HG02678 (cell line): ENCODE results near the gene KCNJ10.

Experiments
- ATAC-seq: cut with Tn5 transposase; IDR thresholded peaks from one replicate; pipeline ENCODE4 v1.9.1; 2021; ENCODE audit warnings: mild to moderate bottlenecking, moderate library complexity; ENCODE audit not compliant: unreplicated experiment

KCNJ10 gene

GRCh38 chr1:160099716-160100375, 29.9 kb upstream of the KCNJ10 start:
- ATAC-seq, result no peak

- ATAC-seq, result peak; percentile 87
Measured at GRCh38 chr1:160098852-160099561, 29.0 kb upstream of the KCNJ10 start.

GRCh38 chr1:160097911-160098851, 28.2 kb upstream of the KCNJ10 start, which contains the start of gene IGSF8:
Gene IGSF8 (minus strand): TSS chr1:160098619. CDS start chr1:160098472, 147 bp downstream.
- ATAC-seq, result peak; percentile 54

GRCh38 chr1:160097151-160097910, 27.4 kb upstream of the KCNJ10 start:
- no peak for ATAC-seq

- ATAC-seq, result no peak
Measured at GRCh38 chr1:160096274-160097116, 26.5 kb upstream of the KCNJ10 start.

GRCh38 chr1:160095382-160096105, 25.6 kb upstream of the KCNJ10 start:
- no peak for ATAC-seq

GRCh38 chr1:160094806-160095205, 24.8 kb upstream of the KCNJ10 start:
- ATAC-seq, result no peak

GRCh38 chr1:160094291-160094625, 24.3 kb upstream of the KCNJ10 start:
- ATAC-seq, result no peak

GRCh38 chr1:160093624-160094290, 23.8 kb upstream of the KCNJ10 start:
- no peak for ATAC-seq

GRCh38 chr1:160093069-160093395, 23.1 kb upstream of the KCNJ10 start:
- no peak for ATAC-seq

- ATAC-seq, result no peak
Measured at GRCh38 chr1:160092366-160093068, 22.6 kb upstream of the KCNJ10 start.

- no peak for ATAC-seq
Measured at GRCh38 chr1:160091666-160092223, 21.8 kb upstream of the KCNJ10 start.

GRCh38 chr1:160090760-160091159, 20.8 kb upstream of the KCNJ10 start:
- no peak for ATAC-seq

- ATAC-seq, result no peak
Measured at GRCh38 chr1:160089883-160090282, 19.9 kb upstream of the KCNJ10 start.

- ATAC-seq, result no peak
Measured at GRCh38 chr1:160087118-160087662, 17.2 kb upstream of the KCNJ10 start.

GRCh38 chr1:160086456-160086892, 16.5 kb upstream of the KCNJ10 start:
- no peak for ATAC-seq

- ATAC-seq, result no peak
Measured at GRCh38 chr1:160085686-160086455, 15.9 kb upstream of the KCNJ10 start.
